Uterus (tissue), 4 donors: ENCODE data around the gene PPY. TPM values are rescaled to one million over a fixed set of nuclear protein-coding genes. Genes with fewer than 3 reads are reported as not detected.
"Not testable (repeated sequence)": the region's sequence is repeated elsewhere in the genome, so short reads cannot be mapped to it uniquely, and the experiment has no call there.

Experiments
- DNase-seq, 2 donors: peaks; one replicate each; pipeline ENCODE4 v3.0.0-alpha.2; 2019 to 2020
- H3K27ac ChIP-seq, 2 donors: fragments of 200-600 bp; sonication (generic); 1 replicate in 1 of 2; 2 replicates in 1 of 2; pipeline ENCODE4 v1.5.1; 2016 to 2018
- H3K27me3 ChIP-seq, 2 donors: fragments of 200-600 bp; sonication (generic); one replicate each; pipeline ENCODE4 v1.5.1; 2018 to 2019; ENCODE audit warnings: control low read depth in 1 of 2
- H3K36me3 ChIP-seq, 2 donors: fragments of 200-600 bp; sonication (generic); one replicate each; pipeline ENCODE4 v1.5.1; 2019; ENCODE audit warnings: control low read depth in 1 of 2
- H3K4me1 ChIP-seq, 2 donors: fragments of 200-600 bp; sonication (generic); one replicate each; pipeline ENCODE4 v1.5.1; 2018 to 2019; ENCODE audit warnings: control low read depth in 1 of 2
- H3K4me3 ChIP-seq, 2 donors: fragments of 200-600 bp; sonication (generic); 1 replicate in 1 of 2; 2 replicates in 1 of 2; pipeline ENCODE4 v1.5.1; 2018 to 2019; ENCODE audit warnings: mild to moderate bottlenecking in 1 of 2
- H3K9me3 ChIP-seq, 2 donors: fragments of 200-600 bp; sonication (generic); one replicate each; pipeline ENCODE4 v1.5.1; 2019; ENCODE audit warnings: control low read depth in 1 of 2
- POLR2A ChIP-seq, 2 donors: fragments of 450-650 bp; IDR thresholded peaks; one replicate each; pipeline ENCODE4 v1.6.1; 2016; ENCODE audit warnings: antibody characterized with exemption in 2 of 2, mild to moderate bottlenecking in 1 of 2, moderate library complexity in 1 of 2
- intact Hi-C: fragments of 100-400 bp; cut with DNase I; formaldehyde crosslinking; loops from one replicate; pipeline ENCODE4 v1.15.1; 2023; ENCODE audit warnings: low total_unique reads
- total RNA-seq, 4 donors: library from RNA; depleted of rRNA in 3 of 4; stranded (reverse); fragments of >200 nt in 3 of 4; gene quantifications; one replicate each; pipeline versions ENCODE4 v1.1.0 to v1.2.4, GENCODE V29; 2014 to 2023
- TF ChIP-seq, protein P1 (sequence below), 4 experiments: fragments of 200-600 bp in 2 of 4; fragments of 450-650 bp in 2 of 4; sonication (generic) in 2 of 4; IDR thresholded peaks; one replicate each; pipeline ENCODE4 v1.5.1; 2016 to 2019; ENCODE audit warnings: antibody characterized with exemption in 4 of 4, mild to moderate bottlenecking in 2 of 4, moderate library complexity in 1 of 4
- donor health status: DM: yes; HTN: yes; CAD: no.

Gene PPY
- total RNA-seq, 4 donors from 2014 or later = not detected

DNA sequence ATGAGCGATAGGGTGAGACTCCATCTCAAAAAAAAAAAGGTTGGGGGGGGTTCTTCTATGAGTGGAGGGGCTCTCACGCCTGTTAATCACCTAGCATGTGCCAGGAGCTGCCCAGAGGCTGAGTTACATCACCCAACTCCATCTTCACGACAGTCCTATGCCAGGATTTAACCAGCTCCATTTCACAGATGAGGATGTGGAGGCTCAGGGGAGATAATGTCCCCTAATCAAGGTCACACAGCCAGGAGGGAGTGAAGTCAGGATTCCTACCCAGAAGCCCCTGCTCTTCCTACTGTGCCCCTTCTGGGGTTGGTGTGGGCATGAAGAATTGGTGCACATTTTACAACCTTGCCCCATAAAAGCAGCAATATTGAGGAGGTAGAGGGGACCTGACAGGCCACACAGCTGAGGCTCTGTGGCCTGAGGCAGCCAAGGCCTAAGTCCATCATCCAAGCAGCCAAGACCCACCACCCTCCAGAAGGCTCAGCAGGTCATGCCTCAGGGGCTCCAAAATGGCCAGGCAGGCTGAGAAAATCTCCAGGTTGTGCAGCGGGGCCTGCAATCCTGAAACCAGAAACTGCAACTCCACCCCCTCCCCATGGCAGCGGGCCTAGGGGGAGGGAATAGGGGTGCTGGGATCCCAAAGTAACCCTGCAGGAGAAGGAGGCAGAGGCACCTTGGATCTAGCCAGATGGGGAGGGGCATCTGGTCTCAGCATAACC is 6.9 kb downstream of the PPY start:
- DNase-seq = no peak
- Histone ChIP-seq H3K4me3 (no peak overlapping the region), H3K27ac (no peak overlapping the region), H3K27me3 (peaks cover 0 to 8% of the 10 kb centered on the region in 2 donors), H3K36me3 (no peaks in the 10 kb centered on the region), H3K4me1 (no peaks in the 10 kb centered on the region), H3K9me3 (no peaks in the 10 kb centered on the region)
- intact Hi-C loops = no loop called here
- TF ChIP-seq, protein P1, sequence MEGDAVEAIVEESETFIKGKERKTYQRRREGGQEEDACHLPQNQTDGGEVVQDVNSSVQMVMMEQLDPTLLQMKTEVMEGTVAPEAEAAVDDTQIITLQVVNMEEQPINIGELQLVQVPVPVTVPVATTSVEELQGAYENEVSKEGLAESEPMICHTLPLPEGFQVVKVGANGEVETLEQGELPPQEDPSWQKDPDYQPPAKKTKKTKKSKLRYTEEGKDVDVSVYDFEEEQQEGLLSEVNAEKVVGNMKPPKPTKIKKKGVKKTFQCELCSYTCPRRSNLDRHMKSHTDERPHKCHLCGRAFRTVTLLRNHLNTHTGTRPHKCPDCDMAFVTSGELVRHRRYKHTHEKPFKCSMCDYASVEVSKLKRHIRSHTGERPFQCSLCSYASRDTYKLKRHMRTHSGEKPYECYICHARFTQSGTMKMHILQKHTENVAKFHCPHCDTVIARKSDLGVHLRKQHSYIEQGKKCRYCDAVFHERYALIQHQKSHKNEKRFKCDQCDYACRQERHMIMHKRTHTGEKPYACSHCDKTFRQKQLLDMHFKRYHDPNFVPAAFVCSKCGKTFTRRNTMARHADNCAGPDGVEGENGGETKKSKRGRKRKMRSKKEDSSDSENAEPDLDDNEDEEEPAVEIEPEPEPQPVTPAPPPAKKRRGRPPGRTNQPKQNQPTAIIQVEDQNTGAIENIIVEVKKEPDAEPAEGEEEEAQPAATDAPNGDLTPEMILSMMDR (IDR thresholded peaks at IDR 0.05) = no peak
- no peak for TF ChIP-seq POLR2A (IDR thresholded peaks at IDR 0.05)

DNA sequence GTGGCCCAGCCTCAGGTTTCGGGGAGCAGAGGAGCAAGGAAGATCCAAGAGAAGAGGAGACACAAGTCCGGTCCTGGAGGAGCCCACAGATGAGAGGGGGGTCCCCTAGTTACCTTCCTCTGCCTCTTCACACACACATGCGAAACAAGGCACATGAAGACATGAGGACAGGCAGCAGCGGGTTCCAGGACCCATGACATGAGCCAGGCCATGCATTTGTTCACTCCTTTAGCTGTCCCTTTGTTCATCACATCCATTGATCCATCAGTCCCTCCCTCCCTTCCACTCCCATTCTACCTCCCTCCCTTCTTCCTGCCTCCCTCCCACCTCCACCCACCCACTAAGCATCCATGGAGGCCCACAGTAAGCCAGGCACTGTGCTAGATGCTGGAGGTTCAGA is 9.4 kb downstream of the PPY start:
- Histone ChIP-seq H3K36me3 (no peaks in the 10 kb centered on the region), H3K27ac (no peak overlapping the region), H3K27me3 (no peaks in the 10 kb centered on the region), H3K4me3 (no peak overlapping the region), H3K9me3 (no peaks in the 10 kb centered on the region), H3K4me1 (no peaks in the 10 kb centered on the region)
- DNase-seq = no peak
- intact Hi-C loops = no loop called here
- no peak for TF ChIP-seq POLR2A (IDR thresholded peaks at IDR 0.05)
- TF ChIP-seq, protein P1 (IDR thresholded peaks at IDR 0.05) = no peak

DNA sequence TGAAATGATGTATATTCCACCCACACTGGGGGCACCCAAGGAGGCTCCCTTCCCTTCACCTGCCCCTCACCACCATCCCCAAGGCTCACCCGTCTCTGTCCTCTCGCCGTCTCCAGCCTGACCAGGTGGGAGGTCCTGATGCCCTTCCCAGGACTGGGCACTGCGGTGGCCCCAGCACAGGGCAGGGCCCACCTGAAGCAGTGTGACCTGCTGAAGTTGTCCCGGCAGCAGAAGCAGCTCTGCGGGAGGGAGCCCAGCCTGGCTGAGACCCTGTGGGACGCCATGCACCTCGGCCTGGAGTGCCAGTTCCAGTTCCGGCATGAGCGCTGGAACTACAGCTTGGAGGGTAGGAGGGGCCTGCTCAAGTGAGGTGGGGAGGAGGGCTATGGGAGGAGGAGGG is 9.9 kb downstream of the PPY start:
- TF ChIP-seq, protein P1 (IDR thresholded peaks at IDR 0.05) = no peak
- no peak for TF ChIP-seq POLR2A (IDR thresholded peaks at IDR 0.05)
- intact Hi-C loops = no loop called here

DNA sequence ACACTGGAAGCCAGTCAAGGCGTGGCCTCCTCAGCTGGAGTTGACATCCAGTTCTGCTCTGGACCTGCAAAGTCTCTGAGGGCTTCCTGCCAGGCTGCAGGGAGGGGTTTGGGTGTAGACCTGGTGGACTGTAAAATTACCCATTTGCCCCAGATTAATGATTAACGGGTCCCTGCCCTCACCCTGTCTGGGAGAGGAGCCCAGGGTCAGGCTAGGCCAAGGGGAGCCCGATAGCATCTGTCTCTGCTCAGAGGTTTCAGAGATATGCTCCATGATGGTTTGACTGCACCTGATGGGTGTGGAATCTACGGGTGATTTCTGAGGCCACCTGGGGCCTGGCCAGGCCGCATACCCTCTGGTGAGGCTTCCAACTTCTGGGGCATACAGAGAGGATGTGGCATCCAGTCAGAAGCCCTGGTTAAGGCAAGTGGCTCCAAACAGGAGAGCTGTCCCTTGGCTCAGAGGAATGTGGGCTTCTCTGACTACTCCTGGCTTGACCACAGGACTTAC is 11.2 kb downstream of the PPY start:
- H3K4me3 ChIP-seq = no peak overlapping the region
- peaks cover 5% of the 10 kb centered on the region in 2 donors for H3K27me3 ChIP-seq
- no peak for TF ChIP-seq POLR2A (IDR thresholded peaks at IDR 0.05)
- H3K36me3 ChIP-seq = no peaks in the 10 kb centered on the region
- DNase-seq = no peak
- no peak overlapping the region for H3K27ac ChIP-seq
- peaks cover 0 to 6% of the 10 kb centered on the region in 2 donors for H3K4me1 ChIP-seq
- no peaks in the 10 kb centered on the region for H3K9me3 ChIP-seq
- intact Hi-C loops = no loop called here

More for the DNA sequence above, 9.9 kb downstream of the PPY start:
- no peak overlapping the region for H3K27ac ChIP-seq
- H3K36me3 ChIP-seq = no peaks in the 10 kb centered on the region
- no peak overlapping the region for H3K4me3 ChIP-seq
- no peak for DNase-seq
- peaks cover 0 to 1% of the 10 kb centered on the region in 2 donors for H3K4me1 ChIP-seq
- peaks cover 0 to 1% of the 10 kb centered on the region in 2 donors for H3K27me3 ChIP-seq
- no peaks in the 10 kb centered on the region for H3K9me3 ChIP-seq

DNA sequence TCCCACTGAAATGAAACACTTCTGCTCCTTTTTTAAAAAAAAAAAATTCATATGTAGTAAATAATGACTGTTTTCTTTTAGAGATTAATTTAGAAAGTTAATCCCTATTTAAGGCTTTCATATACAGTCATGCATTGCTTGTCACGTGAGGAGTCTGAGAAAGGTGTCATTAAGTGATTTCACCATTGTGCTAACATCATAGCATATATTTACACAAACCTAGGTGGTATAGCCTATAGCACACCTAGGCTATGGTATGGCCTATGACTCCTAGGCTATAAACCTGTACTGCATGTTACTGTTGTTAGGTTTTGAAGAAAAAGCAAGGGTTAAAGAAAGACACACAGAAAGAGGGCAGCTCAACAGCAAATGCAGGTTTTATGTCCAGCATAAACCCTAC is 13.7 kb downstream of the PPY start:
- Histone ChIP-seq H3K4me3 (no peak overlapping the region), H3K9me3 (no peaks in the 10 kb centered on the region), H3K27ac (no peak overlapping the region), H3K4me1 (peaks cover 0 to 6% of the 10 kb centered on the region in 2 donors), H3K27me3 (peaks cover 5% of the 10 kb centered on the region in 2 donors), H3K36me3 (no peaks in the 10 kb centered on the region)
- intact Hi-C loops = no loop called here
- no peak for TF ChIP-seq POLR2A (IDR thresholded peaks at IDR 0.05)
- TF ChIP-seq, protein P1 (IDR thresholded peaks at IDR 0.05) = no peak
- no peak for DNase-seq

DNA sequence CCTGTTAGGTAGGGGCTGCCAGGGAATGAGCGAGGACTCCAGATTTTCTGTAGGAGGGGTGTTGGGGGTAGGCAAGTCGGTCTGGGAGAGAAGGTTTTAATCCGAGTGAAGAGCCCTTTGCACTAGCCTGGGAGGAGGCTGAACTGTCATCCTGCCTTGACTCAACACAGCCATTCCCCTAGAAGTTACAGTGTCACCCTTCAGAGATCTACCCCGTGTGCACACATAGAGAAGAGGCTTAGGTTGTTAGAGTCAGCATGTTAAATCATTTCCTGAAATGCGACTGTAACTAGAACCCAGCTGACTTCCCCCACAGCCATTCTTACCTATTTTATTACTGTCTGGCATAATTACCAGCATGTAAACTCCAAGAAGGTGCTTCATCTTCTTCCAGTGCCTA is 14.3 kb downstream of the PPY start:
- H3K36me3 ChIP-seq, DNase-seq, H3K27me3 ChIP-seq, H3K9me3 ChIP-seq, intact Hi-C loops, H3K4me1 ChIP-seq, H3K4me3 ChIP-seq, H3K27ac ChIP-seq: not testable (repeated sequence)
